HG03442 (cell line): ENCODE measurements around the gene RDH12.
"Not testable (repeated sequence)": the region's sequence is repeated elsewhere in the genome, so short reads cannot be mapped to it uniquely, and the experiment has no call there.

Experiments
- ATAC-seq: cut with Tn5 transposase; IDR thresholded peaks from one replicate; pipeline ENCODE4 v1.9.1; 2021; ENCODE audit warnings: mild to moderate bottlenecking, moderate library complexity; ENCODE audit not compliant: unreplicated experiment

RDH12 gene

GRCh38 chr14:67701492-67701891 lies at the start of gene RDH12:
RDH12 (plus strand) TSS chr14:67701886; CDS start chr14:67722643, 20,757 bp downstream.
- not testable (repeated sequence) for ATAC-seq

- ATAC-seq = no peak
Observed at GRCh38 chr14:67652189-67652588, 49.5 kb upstream of the RDH12 start.

- ATAC-seq = no peak
Observed at GRCh38 chr14:67653651-67654280, 47.9 kb upstream of the RDH12 start.

- ATAC-seq = no peak
Observed at GRCh38 chr14:67663633-67664032, 38.1 kb upstream of the RDH12 start.

GRCh38 chr14:67665868-67666267 lies 35.8 kb upstream of the RDH12 start:
- ATAC-seq = no peak

GRCh38 chr14:67666750-67667449 lies 34.8 kb upstream of the RDH12 start:
- ATAC-seq = peak; percentile 53

GRCh38 chr14:67668559-67668958 lies 33.1 kb upstream of the RDH12 start:
- ATAC-seq = no peak

GRCh38 chr14:67673451-67673850 lies 28.2 kb upstream of the RDH12 start:
- ATAC-seq = no peak

- peak; percentile 42 for ATAC-seq
Observed at GRCh38 chr14:67674139-67674479, 27.6 kb upstream of the RDH12 start.

GRCh38 chr14:67674480-67675218 lies 27.0 kb upstream of the RDH12 start, which contains the start of gene VTI1B:
VTI1B (minus strand) TSS chr14:67674632; CDS start chr14:67674489, 143 bp downstream.
- ATAC-seq = peak; percentile 83

- ATAC-seq = no peak
Observed at GRCh38 chr14:67675219-67675582, 26.5 kb upstream of the RDH12 start.

- ATAC-seq = no peak
Observed at GRCh38 chr14:67679006-67679405, 22.7 kb upstream of the RDH12 start.

- peak; percentile 95 for ATAC-seq
Observed at GRCh38 chr14:67680121-67680602, 21.5 kb upstream of the RDH12 start.

GRCh38 chr14:67680941-67681340 lies 20.7 kb upstream of the RDH12 start:
- no peak for ATAC-seq

- ATAC-seq = no peak
Observed at GRCh38 chr14:67683842-67684241, 17.8 kb upstream of the RDH12 start.

- no peak for ATAC-seq
Observed at GRCh38 chr14:67690011-67690410, 11.7 kb upstream of the RDH12 start.

GRCh38 chr14:67694791-67695393 lies 6.8 kb upstream of the RDH12 start:
- ATAC-seq = peak; percentile 90

- peak; percentile 84 for ATAC-seq
Observed at GRCh38 chr14:67695394-67695949, 6.2 kb upstream of the RDH12 start, which contains the start of gene RDH11. RDH11 (minus strand) TSS chr14:67695764; CDS start chr14:67695703, 61 bp downstream.

GRCh38 chr14:67697006-67697405 lies 4.7 kb upstream of the RDH12 start:
- ATAC-seq = no peak

GRCh38 chr14:67698179-67698578 lies 3.5 kb upstream of the RDH12 start:
- no peak for ATAC-seq

GRCh38 chr14:67703997-67704396 lies 2.3 kb downstream of the RDH12 start:
- ATAC-seq = no peak
